Kidney epithelial cell (primary cell): ENCODE results near the gene NT5C. TPM values are rescaled to one million over a fixed set of nuclear protein-coding genes. Genes with fewer than 3 reads are reported as not detected.
A peak's percentile ranks its signal among the peaks of the same experiment; 100 is the strongest.
"Not testable (repeated sequence)": the region's sequence is repeated elsewhere in the genome, so short reads cannot be mapped to it uniquely, and the experiment has no call there.

Experiments
- DNase-seq: peaks from one replicate; pipeline ENCODE4 v3.0.0-alpha.2; 2010; ENCODE audit warnings: low read depth
- H3K27me3 ChIP-seq: 2 replicates; pipeline ENCODE4 v1.6.0; 2011; ENCODE audit warnings: low read length; ENCODE audit not compliant: control insufficient read depth, insufficient read depth
- H3K36me3 ChIP-seq: 2 replicates; pipeline ENCODE4 v1.5.1; 2011; ENCODE audit warnings: low read length; ENCODE audit not compliant: control insufficient read depth, insufficient read depth
- H3K4me3 ChIP-seq: 2 replicates; pipeline ENCODE4 v1.5.1; 2011; ENCODE audit warnings: low read depth, mild to moderate bottlenecking, control low read depth, low read length
- total RNA-seq: library from RNA; depleted of rRNA; stranded (reverse); fragments of >200 nt; gene quantifications from 2 replicates; pipeline ENCODE4 v1.2.3, GENCODE V29; 2015
- TF ChIP-seq, protein P1 (sequence below): IDR thresholded peaks from 2 replicates; pipeline ENCODE4 v1.5.1; 2011; ENCODE audit warnings: mild to moderate bottlenecking, moderate library complexity, low read length, control low read depth, inconsistent platforms; ENCODE audit not compliant: insufficient read depth, poor library complexity, severe bottlenecking

Gene NT5C
- total RNA-seq, 1 donor from 2014 or later = 114 TPM

DNA sequence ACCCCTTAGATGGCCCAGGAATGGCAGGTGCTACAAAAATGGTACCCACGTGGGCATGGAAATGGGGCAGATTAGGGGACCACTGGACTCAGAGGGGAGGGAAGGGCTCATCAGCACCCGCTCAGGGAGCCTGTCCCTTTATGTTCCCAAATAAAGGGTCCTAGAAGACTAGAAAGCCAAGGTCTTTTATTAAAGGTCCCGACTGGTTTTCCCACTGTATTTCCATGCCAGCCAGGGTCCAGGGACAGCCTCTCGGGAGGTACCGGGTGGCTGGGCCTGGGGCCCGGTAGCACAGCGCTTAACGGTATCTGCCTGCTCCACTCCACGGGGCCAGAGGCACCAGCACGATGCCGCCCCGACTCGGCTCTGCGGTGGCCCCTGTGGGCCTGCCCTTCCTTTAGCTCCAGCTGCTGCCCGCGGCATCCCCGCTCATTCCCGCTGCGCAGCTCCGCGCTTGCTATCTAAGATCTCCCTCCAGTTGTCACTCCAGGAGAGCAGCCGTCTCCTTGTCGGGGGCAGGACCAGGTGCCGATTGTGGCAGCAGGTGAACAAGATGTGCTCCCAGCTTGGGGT, 1.4 kb downstream of the NT5C start:
- peak overlapping the region; percentile 82 for H3K4me3 ChIP-seq
- TF ChIP-seq, protein P1, sequence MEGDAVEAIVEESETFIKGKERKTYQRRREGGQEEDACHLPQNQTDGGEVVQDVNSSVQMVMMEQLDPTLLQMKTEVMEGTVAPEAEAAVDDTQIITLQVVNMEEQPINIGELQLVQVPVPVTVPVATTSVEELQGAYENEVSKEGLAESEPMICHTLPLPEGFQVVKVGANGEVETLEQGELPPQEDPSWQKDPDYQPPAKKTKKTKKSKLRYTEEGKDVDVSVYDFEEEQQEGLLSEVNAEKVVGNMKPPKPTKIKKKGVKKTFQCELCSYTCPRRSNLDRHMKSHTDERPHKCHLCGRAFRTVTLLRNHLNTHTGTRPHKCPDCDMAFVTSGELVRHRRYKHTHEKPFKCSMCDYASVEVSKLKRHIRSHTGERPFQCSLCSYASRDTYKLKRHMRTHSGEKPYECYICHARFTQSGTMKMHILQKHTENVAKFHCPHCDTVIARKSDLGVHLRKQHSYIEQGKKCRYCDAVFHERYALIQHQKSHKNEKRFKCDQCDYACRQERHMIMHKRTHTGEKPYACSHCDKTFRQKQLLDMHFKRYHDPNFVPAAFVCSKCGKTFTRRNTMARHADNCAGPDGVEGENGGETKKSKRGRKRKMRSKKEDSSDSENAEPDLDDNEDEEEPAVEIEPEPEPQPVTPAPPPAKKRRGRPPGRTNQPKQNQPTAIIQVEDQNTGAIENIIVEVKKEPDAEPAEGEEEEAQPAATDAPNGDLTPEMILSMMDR = no peak
- no peaks in the 10 kb centered on the region for H3K36me3 ChIP-seq
- H3K27me3 ChIP-seq = no peaks in the 10 kb centered on the region
- no peak for DNase-seq

DNA sequence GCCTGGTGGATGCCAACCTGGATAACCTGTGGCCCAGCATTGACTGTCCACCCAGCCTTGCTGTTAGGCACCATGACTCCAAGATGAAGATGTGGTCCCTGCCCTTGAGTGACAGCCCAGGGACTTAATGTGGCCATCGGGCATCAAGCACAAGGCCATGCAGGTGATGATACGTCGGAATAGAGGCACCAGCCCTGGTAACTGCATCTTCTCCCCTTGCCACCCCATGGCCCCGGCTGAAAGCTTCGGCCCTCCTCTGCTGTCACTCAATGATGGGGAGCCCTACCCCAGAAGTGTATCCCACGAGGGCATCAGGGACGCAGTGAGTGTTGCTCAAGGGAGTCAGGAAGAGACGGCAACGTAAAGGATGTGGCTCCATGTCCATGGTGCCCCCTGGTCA, 2.0 kb downstream of the NT5C start:
- H3K27me3 ChIP-seq = no peaks in the 10 kb centered on the region
- no peak for DNase-seq
- no peaks in the 10 kb centered on the region for H3K36me3 ChIP-seq
- TF ChIP-seq, protein P1 = no peak
- no peak overlapping the region for H3K4me3 ChIP-seq

DNA sequence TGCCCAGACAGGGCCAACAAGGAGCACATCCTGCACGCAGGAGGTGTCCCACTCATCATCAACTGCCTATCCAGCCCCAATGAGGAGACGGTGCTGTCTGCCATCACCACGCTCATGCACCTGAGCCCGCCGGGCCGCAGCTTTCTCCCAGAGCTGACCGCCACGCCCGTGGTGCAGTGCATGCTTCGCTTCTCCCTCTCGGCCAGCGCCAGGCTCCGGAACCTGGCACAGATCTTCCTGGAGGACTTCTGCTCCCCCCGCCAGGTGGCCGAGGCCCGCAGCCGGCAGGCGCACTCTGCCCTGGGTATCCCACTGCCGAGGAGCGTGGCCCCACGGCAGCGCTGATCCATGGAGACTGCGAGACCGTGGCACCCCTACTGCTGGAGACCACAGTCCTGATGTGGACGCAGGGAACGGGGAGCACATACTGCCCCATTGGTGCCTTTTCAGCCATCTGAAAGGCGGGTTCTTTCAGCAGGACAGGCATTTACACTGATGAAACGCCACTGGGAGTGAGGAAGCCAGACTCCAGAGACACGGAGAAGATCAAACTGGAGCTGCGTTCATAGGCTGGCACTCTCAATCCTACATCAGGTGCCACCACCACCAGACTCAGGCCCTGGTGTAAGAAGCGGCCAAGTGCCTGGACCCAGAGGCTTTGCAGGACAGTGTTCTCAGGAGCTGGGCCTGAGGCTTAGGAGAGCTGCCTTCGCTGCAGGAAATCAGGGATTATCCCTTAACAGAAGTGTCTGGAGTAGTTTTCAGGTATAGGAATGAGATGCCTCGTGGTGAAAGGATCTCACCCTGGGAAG, 2.6 kb downstream of the NT5C start:
- no peak for DNase-seq
- TF ChIP-seq, protein P1 = no peak
- no peaks in the 10 kb centered on the region for H3K36me3 ChIP-seq
- no peak overlapping the region for H3K4me3 ChIP-seq
- H3K27me3 ChIP-seq = no peaks in the 10 kb centered on the region

DNA sequence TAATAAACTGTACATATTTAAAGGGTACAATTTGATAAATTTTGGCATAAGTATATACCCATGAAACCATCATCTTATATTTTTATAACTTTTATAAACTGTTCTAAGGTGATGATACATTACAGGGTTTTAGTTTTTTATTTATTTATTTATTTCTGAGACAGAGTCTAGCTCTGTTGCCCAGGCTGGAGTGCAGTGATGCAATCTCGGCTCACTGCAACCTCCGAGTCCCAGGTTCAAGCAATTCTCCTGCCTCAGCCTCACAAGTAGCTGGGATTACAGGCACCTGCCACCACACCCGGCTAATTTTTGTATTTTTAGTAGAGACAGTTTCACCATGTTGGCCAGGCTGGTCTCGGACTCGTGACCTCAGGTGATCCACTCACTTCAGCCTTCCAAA, 3.6 kb downstream of the NT5C start:
- not testable (repeated sequence) for H3K36me3 ChIP-seq, H3K27me3 ChIP-seq, H3K4me3 ChIP-seq, DNase-seq

DNA sequence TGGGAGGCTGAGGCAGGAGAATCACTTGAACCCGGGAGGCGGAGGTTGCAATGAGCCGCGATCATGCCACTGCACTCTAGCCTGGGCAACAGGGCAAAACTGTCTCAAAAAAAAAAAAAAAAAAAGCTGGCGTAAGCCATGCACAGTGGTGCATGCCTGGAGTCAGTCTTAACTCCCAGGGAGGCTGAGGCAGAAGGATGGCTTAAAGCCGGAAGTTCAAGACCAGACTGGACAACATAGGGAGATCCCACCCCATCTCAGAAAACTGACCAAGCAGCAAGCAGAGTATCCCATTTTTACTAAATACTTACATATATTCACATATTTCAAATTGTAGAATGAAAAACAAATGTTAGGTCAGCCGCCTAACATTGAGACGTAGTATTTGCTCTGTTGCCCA, 4.6 kb downstream of the NT5C start:
- H3K27me3 ChIP-seq = no peaks in the 10 kb centered on the region
- no peak overlapping the region for H3K4me3 ChIP-seq

DNA sequence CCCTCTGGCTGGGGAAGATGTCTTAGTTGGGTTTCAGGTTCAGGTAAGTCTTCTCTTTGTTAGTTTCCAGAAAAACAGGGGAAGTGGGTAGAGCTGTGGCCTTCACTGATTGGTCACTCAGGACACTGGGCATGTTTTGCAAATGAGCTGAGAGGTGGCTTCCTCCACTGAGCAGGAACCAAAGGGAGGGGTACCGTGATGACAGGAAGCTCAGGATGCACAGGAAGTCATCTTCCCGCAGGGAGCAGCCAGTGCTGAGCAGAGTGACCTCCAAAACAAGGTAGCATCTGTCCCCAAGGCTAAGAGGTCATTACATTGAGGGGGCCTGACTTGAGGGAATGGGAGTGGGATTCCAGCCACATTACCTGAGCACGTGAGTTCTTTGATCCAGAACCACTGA, 5.6 kb downstream of the NT5C start:
- H3K36me3 ChIP-seq = no peaks in the 10 kb centered on the region
- H3K4me3 ChIP-seq = no peak overlapping the region
- TF ChIP-seq, protein P1 = no peak
- no peaks in the 10 kb centered on the region for H3K27me3 ChIP-seq
- no peak for DNase-seq

More for the DNA sequence above, 4.6 kb downstream of the NT5C start:
- DNase-seq = no peak
- TF ChIP-seq, protein P1 = no peak
- H3K36me3 ChIP-seq = no peaks in the 10 kb centered on the region
